Activated CD4-positive, alpha-beta T cell treated with anti-CD3 and anti-CD28 coated beads for 24 hours (primary cell): ENCODE data around the gene CRYBA2.

Experiments
- DNase-seq, 2 donors: peaks; one replicate each; pipeline ENCODE4 v3.0.0-alpha.2; 2020; ENCODE audit warnings: low read depth in 2 of 2

Gene CRYBA2

GRCh38 chr2:218993345-218994315, at the start of gene CRYBA2:
Gene CRYBA2, minus strand, starts transcription at chr2:218993422. Its CDS starts 246 bp downstream, at chr2:218993176.
- no peak for DNase-seq

GRCh38 chr2:219042750-219043149, 49.5 kb upstream of the CRYBA2 start:
- no peak for DNase-seq

GRCh38 chr2:219042157-219042556, 48.9 kb upstream of the CRYBA2 start:
- DNase-seq, result no peak

GRCh38 chr2:219041252-219041651, 48.0 kb upstream of the CRYBA2 start, which contains the start of gene CFAP65:
Gene CFAP65, minus strand, starts transcription at chr2:219041516. Its CDS starts 2,468 bp downstream, at chr2:219039048.
- DNase-seq, result no peak

- DNase-seq, result no peak
Observed at GRCh38 chr2:219038600-219038999, 45.4 kb upstream of the CRYBA2 start.

GRCh38 chr2:219037783-219038499, 44.7 kb upstream of the CRYBA2 start:
- no peak for DNase-seq

- DNase-seq, result no peak
Observed at GRCh38 chr2:219035942-219036341, 42.7 kb upstream of the CRYBA2 start.

- DNase-seq, result no peak
Observed at GRCh38 chr2:219034823-219035222, 41.6 kb upstream of the CRYBA2 start.

- DNase-seq, result no peak
Observed at GRCh38 chr2:219032051-219032745, 39.0 kb upstream of the CRYBA2 start.

GRCh38 chr2:219031005-219031738, 38.0 kb upstream of the CRYBA2 start:
- no peak for DNase-seq

GRCh38 chr2:219030177-219030940, 37.1 kb upstream of the CRYBA2 start:
- no peak for DNase-seq

- DNase-seq, result peak; percentile 57 to 71
Observed at GRCh38 chr2:219029829-219030165, 36.6 kb upstream of the CRYBA2 start.

GRCh38 chr2:219028996-219029828, 36.0 kb upstream of the CRYBA2 start:
- no peak for DNase-seq

GRCh38 chr2:219028141-219028540, 34.9 kb upstream of the CRYBA2 start:
- DNase-seq, result no peak

- no peak for DNase-seq
Observed at GRCh38 chr2:219027511-219028055, 34.4 kb upstream of the CRYBA2 start.

GRCh38 chr2:219026946-219027345, 33.7 kb upstream of the CRYBA2 start:
- DNase-seq, result no peak

GRCh38 chr2:219025637-219026585, 32.7 kb upstream of the CRYBA2 start:
- DNase-seq, result no peak

GRCh38 chr2:219024059-219024458, 30.8 kb upstream of the CRYBA2 start:
- DNase-seq, result no peak
